MM.1S (cell line): ENCODE data around the gene UGGT1.

Source experiments
- EZH2phosphoT487 ChIP-seq: fragments of 300-600 bp; sonication (generic); IDR thresholded peaks from 2 replicates; pipeline ENCODE4 v1.6.1; 2018; ENCODE audit warnings: antibody characterized with exemption, low read length
- TF ChIP-seq, protein P1 (sequence below): fragments of 300-600 bp; sonication (generic); IDR thresholded peaks from 2 replicates; pipeline ENCODE4 v1.5.1; 2016; ENCODE audit warnings: antibody characterized with exemption, low read length, mixed read lengths

DNA sequence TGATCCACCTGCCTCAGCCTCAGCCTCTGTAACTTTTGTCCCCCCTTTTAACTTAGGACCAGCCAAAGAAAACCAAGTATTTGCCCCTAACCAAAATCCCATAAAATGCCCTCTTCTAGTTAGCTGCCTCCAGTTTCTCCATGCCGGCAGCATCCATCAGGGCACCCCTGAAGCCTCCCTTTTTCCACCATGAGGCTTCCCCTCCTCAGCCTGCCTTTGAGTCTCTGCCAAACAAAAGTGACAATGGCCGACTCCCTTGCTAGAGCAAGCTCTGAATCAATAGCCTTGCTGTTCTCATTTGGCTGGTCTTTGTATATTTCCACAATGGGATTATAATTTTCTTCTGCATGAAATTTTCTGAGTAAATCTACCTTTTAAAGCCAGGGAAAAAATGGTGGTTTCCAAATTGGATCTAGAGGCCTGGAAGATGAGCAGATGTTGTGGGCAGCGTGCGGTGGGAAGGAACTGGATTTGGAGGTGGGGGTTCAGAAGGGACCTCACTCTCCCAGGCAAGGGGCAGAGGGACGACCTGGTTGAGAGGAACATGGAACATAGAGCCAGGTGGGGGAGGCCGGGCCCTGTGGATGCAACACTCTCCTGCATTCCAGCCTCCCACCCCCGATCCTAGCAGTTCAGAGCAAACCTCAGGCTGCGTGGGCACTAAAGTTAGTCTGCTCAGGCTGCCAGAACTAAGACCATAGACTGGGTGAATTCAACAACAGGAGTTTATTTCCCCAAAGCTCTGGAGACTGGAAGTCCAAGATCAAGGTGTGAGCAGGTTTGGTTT lies 147.1 kb downstream of the UGGT1 start:
- TF ChIP-seq EZH2phosphoT487, result no peak
- TF ChIP-seq, protein P1, sequence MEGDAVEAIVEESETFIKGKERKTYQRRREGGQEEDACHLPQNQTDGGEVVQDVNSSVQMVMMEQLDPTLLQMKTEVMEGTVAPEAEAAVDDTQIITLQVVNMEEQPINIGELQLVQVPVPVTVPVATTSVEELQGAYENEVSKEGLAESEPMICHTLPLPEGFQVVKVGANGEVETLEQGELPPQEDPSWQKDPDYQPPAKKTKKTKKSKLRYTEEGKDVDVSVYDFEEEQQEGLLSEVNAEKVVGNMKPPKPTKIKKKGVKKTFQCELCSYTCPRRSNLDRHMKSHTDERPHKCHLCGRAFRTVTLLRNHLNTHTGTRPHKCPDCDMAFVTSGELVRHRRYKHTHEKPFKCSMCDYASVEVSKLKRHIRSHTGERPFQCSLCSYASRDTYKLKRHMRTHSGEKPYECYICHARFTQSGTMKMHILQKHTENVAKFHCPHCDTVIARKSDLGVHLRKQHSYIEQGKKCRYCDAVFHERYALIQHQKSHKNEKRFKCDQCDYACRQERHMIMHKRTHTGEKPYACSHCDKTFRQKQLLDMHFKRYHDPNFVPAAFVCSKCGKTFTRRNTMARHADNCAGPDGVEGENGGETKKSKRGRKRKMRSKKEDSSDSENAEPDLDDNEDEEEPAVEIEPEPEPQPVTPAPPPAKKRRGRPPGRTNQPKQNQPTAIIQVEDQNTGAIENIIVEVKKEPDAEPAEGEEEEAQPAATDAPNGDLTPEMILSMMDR, result no peak
